Spleen (tissue), 7 donors: ENCODE measurements around the gene C1QC.

Experiments
- CTCF ChIP-seq, 11 experiments: fragments of 200-600 bp in 7 of 11; fragments of 450-650 bp in 4 of 11; sonication (generic) in 4 of 11; IDR thresholded peaks in 8 of 11; conservative IDR thresholded peaks in 3 of 11; 1 replicate in 7 of 11; 2 replicates in 4 of 11; pipeline versions ENCODE4 v1.4.0 to v1.8.0; 2016 to 2021; ENCODE audit warnings: antibody characterized with exemption in 11 of 11, inconsistent platforms in 4 of 11, mild to moderate bottlenecking in 1 of 11
- POLR2A ChIP-seq, 3 donors: fragments of 450-650 bp; IDR thresholded peaks; one replicate each; pipeline ENCODE4 v1.5.1; 2017; ENCODE audit warnings: antibody characterized with exemption in 3 of 3, mild to moderate bottlenecking in 1 of 3
- donor health status: DM: no; HTN: no; CAD: no; lungs with moderate emphysema.
- donor health status: DM: no; HTN: no; CAD: no.
- donor health status: DM: no; HTN: no; CAD: no.

- no peak for TF ChIP-seq POLR2A (IDR thresholded peaks at IDR 0.05)
- TF ChIP-seq CTCF (IDR thresholded peaks at IDR 0.05 in 8 of 11, conservative IDR thresholded peaks at IDR 0.05 in 3 of 11) = no peak
These were observed 36.3 kb upstream of the C1QC start for GRCh38 chr1:22607154-22607553.
